GM21381 (cell line): ENCODE measurements around the gene OR1F1.
"Not testable (repeated sequence)": the region's sequence is repeated elsewhere in the genome, so short reads cannot be mapped to it uniquely, and the experiment has no call there.

ENCODE experiments used
- ATAC-seq: cut with Tn5 transposase; IDR thresholded peaks from one replicate; pipeline ENCODE4 v1.9.1; 2021; ENCODE audit warnings: mild to moderate bottlenecking, moderate library complexity; ENCODE audit not compliant: unreplicated experiment

The OR1F1 gene

DNA sequence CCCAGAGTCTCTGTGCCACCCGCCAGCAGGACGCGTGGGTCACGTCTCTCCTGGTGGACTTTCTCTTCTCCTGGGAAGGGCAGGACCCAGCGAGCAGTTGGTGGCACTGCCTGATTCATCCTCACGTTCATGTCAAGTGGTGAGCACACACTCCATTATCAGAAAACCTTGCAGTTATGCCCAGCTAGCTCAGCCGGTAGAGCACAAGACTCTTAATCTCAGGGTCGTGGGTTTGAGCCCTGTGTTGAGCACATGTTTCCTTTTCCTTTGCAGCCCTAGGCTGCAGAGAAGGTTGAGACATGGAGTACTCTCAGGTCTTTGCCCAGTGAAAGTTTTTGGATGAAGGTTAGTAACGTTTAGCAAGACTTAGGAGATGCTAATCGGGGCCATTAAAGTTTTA, 8.0 kb downstream of the OR1F1 start:
- no peak for ATAC-seq

DNA sequence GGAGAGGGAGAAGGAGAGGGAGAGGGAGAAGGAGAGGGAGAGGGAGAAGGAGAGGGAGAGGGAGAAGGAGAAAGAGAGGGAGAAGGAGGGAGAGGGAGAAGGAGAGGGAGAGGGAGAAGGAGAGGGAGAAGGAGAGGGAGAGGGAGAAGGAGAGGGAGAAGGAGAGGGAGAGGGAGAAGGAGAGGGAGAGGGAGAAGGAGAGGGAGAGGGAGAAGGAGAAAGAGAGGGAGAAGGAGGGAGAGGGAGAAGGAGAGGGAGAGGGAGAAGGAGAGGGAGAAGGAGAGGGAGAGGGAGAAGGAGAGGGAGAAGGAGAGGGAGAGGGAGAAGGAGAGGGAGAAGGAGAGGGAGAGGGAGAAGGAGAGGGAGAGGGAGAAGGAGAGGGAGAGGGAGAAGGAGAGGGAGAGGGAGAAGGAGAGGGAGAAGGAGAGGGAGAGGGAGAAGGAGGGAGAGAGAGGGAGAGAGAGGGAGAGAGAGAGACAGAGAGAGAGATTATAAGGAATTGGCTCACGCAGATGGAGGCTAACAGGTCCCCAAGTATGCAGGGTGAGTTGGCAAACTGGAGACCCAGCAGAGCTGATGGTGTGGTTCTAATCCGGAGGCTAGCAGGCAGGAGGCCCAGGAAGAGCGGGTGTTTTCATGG, 9.8 kb downstream of the OR1F1 start:
- not testable (repeated sequence) for ATAC-seq

DNA sequence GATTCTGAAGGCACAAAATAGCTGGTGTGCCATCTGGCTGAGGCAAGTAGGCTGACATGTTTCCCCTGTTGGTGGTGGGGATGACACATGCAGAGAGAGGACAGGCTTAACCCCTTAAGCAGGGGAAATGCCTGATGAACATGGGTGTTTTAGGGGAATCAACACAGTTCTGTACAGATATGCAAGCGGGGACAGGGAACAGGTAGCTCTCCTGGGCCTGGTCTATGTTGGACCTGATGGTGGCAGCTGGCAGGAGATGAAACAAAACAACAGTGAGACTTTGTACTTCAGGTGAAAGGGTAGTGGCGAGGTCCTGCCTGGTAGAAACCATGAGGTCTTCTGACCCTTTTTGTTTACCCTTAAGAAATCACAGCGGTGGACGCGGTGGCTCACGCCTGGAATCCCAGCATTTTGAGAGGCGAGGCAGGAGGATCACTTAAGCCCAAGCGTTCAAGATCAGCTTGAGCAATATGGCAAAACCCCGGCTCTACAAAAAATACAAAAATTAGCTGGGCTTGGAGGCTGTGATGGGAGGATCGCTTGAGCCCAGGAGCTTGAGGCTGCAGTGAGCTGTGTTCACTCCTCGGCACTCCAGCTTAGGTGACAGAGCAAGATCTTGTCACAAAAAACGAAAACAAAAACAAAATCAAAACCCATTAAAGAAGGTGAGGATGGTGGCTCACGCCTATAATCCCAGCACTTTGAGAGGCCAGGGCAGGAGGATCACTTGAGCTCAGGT, 10.5 kb downstream of the OR1F1 start:
- ATAC-seq = no peak

DNA sequence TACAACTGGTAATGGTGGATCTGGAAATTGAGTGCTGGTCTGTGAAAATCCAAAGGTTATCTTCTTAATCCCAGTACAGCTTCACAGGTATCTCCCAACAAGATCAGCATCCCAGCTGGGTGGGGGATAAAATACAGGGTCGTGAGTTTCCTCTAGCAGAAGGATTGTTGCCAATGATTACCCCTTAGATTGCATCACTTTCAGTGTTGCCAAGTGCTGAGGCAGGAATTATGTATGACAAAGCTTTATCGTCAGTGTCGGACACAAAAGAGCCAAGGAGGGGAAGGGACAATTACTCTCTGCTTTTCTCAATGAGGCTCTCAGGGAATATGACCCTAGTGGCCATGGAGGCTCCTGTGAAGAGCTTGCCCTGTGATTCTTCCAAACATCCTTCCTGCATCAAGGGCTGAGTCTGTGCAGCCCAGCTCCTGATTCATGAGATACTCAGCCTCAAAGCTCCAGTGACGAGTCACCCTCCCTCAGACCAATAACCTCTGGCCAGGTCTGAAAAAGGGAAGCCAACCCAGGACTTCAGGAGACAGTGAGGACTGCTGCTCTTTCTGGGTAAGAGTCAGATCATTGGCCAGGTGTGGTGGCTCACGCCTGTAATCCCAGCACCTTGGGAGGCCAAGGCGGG, 15.0 kb downstream of the OR1F1 start:
- ATAC-seq = no peak

DNA sequence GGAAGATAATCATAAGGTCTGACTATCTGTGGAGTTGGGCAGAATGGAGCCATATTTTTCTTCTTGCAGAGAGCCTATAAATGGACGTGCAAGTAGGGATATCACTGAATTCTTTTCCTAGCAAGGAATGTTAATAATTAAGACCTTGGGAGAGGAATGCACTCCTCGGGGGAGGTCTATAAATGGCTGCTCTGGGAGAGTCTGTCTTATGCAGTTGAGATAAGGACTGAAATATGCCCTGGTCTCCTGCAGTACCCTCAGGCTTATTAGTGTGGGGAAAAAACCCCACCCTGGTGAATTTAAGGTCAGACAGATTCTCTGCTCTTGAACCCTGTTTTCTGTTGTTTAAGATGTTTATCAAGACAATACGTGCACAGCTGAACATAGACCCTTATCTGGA, 17.9 kb downstream of the OR1F1 start:
- ATAC-seq = not testable (repeated sequence)

DNA sequence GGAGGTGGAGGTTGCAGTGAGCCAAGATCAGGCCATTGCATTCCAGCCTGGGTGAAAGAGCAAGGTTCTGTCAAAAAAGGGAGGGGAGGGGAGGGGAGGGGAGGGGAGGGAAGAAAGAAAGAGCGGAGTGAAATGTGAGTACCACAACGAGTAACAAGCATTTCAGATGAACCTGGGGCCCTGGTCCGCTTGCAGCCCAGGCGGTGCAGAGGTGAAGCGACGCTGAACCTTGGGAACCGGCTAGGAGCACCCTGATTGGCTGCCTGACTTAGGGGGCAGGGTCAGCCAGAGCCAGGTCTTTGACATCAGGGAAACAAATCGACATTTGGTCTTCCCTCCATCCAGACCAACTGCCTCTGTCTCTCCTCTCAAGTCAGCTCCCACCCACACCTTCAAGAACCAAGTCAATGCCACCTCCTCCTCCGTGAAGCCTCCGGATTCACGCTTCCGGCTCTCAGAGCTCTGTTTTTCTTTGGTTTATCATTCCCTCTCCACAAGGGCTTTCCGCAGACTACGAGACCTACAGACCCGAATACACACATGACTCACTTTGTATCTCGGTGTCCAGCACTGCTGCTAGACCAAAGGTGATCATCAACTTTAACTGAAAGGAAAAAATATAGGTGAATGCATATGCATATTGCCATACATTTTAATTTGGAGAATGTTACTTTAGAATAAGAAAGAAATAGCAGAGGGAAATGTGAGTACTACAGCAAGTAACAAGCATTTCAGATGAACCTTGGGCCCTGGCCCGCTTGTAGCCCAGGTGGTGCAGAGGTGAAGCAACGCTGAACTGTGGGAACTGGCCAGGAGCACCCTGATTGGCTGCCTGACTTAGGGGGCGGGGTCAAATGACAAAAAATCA, 19.3 kb downstream of the OR1F1 start:
- ATAC-seq = no peak

DNA sequence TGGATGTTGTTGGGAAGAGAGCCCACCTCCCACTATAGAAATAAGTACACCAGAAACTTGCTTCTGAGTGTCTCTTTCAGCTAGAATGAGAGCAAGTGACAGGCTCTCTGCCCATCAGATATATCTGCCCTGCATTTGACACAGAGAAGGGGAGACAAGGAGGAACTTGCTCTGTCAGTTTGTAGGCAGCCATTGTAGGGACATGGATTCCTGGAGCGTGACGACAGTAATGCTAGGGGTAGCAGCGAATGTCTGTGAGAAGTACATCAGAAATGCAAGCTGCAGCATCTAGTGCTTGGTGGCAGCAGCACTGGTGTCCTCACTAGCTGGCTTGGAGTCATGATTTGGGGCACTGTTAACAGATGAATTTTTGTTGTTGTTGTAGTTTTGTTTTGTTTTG, 24.0 kb downstream of the OR1F1 start:
- no peak for ATAC-seq

DNA sequence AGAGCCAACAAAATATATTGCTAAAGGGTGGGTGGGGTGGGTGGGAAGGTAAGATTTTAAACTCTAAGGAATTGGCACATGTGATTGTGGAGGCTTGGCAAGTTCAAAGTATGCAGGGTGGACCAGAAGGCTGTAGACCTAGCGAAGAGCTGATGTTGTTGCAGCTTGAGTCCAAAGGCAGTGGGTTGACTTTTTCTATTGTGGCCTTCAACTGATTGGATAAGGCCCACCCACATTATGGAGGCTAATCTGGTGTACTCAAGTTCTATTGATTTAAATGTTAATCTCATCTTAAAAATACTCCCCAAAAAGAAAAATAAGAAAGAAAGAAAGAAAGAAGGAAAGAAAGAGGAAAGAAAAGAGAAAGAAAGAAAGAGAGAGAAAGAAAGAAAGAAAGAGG, 24.6 kb downstream of the OR1F1 start:
- no peak for ATAC-seq

DNA sequence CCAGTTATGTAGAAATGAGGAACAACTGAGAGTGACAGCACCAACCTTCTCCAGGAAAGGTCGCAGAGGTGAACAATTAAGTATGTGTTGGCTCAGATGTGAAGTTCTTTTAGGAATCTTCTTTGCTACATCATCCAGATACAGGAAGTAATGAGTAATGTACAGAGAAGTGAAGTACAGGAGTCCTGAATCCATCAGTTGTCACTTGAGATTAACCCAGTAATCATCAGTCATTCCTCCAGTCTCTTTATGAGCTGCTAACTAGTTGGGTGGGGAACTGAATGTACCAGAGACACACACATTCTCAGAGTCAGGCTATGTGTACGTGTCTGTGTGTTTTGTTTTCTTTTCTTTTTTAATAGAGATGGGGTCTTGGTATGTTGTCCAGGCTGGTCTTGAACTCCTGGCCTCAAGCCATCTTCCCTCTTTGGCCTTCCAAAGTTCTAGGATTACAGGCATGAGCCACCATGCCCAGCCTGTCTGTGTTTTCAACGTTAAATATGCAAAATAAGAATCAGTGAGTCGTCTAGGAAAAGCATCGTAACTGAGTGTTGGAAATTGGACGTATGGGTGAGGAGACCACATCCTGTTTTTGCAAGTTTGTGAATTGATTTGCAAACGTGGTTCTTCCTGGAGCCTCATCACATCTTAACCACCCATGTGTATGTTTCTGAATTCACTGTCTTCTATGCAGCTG, 27.0 kb downstream of the OR1F1 start:
- ATAC-seq = no peak

DNA sequence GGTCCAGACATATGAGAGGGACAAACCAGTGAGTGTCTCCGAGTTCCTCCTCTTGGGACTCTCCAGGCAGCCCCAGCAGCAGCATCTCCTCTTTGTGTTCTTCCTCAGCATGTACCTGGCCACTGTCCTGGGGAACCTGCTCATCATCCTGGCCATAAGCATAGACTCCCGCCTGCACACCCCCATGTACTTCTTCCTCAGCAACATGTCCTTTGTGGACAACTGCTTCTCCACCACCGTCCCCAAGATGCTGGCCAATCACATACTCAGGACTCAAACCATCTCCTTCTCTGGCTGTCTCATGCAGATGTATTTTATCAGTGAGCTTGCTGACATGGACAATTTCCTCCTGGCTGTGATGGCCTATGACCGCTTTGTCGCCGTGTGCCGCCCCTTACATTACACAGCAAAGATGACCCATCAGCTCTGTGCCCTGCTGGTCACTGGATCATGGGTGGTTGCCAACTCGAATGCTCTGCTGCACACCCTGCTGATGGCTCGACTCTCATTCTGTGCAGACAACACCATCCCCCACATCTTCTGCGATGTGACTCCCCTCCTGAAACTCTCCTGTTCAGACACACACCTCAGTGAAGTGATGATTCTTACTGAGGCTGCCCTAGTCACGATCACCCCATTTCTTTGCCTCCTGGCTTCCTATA, 27.7 kb downstream of the OR1F1 start:
- no peak for ATAC-seq

DNA sequence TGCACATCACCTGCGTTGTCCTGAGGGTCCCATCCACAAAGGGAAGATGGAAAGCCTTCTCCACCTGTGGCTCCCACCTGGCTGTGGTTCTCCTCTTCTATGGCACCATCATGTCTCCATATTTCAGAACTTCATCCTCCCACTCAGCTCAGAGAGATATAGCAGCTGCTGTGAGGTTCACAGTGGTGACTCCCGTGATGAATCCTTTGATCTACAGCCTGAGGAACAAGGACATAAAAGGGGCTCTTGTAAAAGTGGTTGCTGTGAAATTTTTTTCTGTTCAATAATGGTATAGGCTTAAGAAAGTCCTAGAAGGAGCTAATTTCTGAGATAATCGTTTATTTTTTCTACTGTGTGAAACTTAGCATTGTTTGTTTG, 28.2 kb downstream of the OR1F1 start:
- ATAC-seq = no peak

DNA sequence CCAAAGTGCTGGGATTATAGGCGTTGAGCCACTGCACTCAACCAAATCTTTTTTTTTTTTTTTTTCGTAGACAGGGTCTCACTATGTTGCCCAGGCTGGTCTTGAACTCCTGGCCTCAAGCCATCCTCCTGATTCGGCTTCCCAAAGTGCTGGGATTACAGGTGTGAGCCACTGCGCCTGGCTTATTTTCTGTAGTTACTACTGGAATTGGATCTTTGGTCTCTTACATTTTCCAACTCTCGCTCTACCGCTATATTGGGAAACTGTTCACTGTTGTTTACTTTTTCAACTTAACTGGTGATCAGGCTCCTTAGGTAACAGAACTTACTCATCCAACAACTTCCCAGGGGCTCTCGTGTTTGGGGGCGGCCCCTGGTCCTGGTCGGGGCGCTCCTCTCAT, 32.8 kb downstream of the OR1F1 start:
- no peak for ATAC-seq

DNA sequence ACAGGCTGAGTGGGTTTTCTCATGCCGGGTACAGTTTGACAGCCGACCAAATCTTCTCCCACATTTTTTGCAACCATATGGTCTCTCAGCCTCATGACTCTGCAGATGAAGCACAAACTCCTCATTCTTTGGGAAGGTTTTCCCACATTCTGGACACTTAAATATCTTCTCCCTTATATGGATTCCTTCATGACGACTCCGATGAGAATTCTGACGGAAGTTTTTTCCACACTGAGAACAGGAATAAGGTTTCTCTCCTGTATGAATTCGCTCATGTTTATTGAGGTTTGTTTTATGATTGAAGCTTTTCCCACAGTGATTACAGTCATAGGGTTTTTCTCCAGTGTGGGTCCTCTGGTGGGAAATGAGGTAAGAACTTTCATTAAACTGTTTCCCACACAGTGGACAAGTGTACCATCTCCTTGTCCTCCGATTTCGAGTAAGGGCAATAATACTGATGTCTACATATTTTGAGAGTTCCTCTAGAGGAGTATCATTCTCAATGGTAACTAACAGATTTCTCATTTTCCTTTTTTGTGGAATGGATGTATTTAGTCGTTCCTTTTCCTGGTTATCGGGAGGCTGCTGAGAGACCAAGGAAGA, 36.0 kb downstream of the OR1F1 start:
- no peak for ATAC-seq

DNA sequence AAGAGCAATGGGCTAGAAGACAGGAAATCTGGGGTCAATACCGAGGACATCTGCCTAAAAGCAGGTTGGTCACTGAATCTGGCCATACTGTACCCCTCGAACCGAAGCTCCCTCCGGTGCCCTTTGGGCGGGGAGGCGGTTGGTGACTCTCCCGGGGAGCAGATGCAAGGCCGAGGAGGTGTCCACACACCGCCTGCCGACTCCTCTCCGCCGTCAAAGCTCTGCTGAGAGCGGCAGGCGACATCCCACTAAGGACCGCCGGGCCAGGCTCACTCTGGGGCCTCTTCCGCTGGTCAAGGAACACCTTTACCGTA, 46.5 kb downstream of the OR1F1 start:
- ATAC-seq = peak; percentile 23

DNA sequence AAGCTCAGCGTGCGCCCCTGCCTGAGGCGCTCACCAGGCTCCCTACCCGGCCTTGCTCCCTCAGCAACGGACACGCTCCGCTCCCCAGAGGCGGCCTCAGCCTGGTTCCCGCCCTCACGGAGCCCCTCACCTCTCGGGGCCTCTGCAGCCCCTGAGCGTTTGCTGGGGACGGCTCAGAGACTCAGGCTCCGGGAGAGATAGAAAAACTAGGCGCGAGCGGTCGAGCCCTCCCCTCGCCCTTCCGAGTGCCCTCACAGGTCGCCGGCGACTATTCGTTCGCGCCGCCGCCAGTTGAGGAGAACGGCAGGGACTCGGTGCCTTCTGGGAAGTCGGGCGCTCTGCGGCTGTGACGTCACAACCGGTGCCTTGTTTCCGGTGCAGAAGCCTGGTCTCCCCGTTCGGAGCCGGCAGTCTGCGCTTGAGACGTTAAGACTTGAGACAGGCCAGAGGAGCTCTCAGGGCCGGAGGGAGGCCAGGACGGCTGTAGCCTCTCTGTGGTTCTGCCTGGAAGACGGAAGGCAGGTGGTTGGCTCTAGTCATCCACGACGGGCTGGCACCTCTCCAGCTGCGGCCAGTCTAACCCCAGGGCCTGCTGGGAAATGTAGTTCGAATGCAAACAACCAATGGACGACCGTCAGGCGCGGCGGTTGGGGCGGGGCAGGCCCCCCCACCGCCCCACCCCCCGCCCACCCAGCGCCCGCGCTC, 47.0 kb downstream of the OR1F1 start, which contains the start of gene ZNF200:
Gene ZNF200, minus strand, starts transcription at position 302 of the 705 bp plus-strand sequence. CDS start 1,403 bp downstream, outside the sequence.
- peak; percentile 97 for ATAC-seq

DNA sequence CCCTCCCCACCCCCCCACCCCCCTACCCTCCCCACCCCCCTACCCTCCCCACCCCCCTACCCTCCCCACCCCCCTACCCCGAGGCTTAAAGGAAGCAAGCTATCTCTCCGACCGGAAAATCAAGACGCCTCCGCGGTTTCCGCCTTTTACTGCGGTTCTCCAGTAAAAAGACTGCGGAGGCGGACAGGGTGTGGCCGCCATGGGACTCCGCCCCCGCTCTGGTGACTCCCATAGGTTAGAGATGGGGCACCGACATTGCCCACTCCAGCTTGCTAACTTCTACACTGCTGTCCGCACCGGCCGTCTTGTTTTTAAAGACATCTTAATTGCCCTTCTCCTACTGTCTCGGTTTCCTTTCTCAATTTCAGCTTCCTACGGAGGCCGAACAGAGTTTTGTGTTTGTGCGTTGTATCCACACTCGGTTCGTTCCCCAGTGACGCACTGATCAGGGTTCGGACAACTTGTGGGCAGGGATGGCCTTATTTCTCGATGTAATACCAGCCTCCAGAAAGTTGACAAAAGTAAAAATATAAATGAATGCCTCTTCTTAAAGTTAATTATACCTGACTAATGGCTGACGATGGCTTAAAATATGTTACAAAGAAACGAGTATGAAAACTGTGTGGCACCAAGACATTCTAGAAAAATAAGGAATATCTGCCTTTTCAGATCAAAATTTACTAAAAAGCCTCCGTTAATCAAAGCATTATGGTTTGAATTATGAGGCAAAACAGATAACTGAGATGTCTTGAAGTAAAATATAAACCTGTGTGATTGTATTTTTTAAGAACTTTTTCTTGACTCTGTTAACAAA, 48.1 kb downstream of the OR1F1 start:
- ATAC-seq = no peak

DNA sequence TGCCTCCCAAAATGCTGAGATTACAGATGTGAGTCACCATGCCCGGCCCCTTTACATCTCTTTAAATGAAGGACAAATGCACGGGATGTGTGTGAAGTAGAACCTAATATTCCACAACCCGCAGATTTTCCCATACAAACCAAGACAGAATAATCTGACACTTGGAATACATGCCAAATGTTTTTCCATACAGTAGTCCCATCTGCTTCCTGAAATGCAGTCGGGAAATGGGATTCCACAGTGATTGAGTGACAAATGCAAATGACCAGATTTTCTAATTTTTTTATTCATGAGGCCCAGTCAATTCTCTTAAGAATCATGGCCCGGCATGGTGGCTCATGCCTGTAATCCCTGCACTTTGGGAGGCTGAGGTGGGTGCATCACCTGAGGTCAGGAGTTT, 53.8 kb downstream of the OR1F1 start:
- ATAC-seq = no peak

DNA sequence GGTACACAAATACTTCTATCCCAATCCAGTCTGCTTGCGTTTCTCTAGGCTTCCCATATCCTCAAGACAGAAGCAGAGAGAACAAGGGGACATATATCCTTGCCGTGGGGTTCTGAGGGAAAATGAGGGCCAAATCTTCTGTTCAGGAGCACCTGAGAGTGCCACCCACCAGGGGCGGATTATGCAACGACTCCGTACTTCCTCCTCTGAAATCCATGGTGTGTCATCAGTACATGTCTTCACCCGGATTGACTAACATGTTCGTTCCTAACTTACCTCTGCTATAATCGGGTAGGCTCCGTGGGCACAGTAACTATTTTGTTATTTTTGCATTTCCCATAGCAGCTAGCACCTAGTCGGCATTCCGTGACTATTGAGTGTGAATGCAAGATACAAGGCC, 54.7 kb downstream of the OR1F1 start:
- ATAC-seq = no peak
